NCI-H748 (cell line): ENCODE results near the gene ATG7.

Experiments used
- DNase-seq: peaks from one replicate; lab custom pipeline; 2025; ENCODE audit not compliant: unreplicated experiment; lab: John Stamatoyannopoulos, UW

The ATG7 gene

DNA sequence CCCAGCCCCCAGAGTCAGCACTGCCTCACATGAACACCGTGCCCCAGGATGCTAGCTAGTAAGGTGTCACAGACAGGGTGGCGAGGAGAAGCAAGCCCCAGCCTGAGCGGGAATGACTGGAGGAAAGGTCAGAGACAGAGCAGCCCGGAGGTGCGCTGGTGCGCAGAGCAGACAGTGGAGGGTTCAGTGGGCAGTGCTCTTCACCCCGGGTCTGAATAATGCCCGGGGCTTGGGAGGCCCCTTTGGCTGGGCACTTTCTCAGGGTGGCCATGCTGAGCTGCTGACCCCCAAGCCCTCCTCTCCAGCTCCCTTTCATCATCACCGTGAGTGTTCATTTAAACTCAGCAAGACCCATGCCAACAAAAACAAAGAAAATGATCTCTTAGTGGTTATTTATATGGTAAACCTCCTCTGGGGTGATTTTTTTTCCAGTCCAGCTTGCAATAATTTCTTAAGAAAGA, 260.8 kb downstream of the ATG7 start:
- DNase-seq = no peak

DNA sequence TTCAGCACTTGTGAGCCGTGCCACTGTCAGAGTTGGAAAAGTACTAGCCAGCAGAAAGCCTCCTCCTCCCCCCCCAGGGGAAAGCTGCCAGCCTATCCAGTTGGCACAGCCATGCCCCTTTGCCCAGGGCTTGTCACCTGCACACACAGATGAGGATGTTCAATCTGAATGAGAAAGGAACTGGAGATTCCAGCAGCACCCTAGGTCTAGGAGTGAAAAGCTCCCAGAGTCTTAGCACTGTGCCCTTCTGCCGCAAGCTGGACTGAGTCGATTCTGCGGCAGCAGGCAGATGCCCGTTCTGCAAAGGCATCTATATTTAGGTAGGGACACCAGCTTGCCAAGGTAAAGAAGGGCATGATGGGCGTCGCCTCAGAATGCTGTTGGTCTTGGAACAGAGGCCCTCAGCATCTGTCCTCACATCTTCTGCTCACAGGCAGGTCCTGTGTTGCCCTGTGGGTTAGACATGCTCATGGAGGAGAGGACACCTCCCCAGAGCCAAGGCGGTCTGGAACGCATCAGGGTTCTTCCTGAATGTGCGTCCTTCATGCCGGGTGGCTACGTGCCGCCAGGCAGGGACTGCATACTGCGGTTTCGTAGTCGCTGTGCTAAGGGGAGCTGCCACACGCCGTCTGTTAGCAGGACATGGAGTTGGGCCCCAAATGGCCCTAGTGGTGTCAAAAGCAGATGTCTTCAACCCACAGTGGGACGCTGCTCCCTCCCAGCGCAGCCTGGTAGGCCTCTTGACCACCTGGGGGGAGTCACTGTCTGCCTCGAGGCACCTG, 262.0 kb downstream of the ATG7 start:
- no peak for DNase-seq

DNA sequence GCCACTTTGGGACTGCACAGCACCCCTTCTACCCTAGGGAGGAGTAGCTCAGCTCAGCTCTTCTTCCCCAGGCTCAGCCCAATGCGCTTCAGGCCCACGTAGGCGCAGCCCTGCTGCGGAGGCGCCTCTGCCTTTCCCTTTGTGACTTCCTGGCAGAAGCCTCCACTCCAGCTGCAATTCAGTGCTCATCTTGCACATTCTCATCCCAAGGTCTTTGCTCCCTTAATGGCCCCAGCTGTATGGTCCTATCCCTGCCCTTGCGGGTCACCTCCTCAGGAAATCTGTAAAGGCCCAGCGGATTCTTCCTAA, 262.6 kb downstream of the ATG7 start:
- DNase-seq = no peak

DNA sequence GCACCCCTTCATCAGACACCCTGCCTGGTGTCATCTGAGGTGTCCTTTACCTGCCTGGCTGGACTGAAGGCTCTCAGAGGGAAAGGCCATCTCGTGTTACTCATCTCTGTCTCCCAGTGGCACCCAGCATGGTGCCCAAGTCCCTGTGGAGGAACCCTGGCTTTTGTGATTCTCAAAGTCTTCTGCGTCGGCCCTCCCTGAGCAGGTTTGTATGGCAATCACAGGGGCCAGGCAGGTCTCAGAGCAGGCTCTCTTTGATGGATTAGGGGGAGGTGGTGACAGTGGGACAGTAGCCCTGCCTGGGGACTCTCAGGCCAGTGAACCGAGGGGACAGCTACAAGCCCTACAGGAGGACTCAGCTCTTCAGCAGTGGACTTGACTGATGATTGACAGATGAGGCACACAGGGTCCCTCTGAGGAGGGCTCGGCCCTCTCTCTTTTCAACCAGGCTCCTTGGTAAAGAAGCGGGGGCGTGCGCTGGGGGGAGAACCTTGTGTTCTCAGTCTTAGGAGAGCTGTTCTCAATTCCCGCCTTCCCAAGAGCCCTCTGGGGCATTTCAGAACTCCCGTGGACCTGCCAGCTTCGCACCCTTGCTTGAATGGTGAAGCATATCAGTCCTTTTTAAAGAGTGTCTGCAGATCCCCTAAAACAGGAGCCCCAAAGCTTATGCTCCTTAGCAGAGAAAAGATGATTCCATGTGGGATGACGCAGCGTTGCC, 263.2 kb downstream of the ATG7 start:
- DNase-seq = no peak

DNA sequence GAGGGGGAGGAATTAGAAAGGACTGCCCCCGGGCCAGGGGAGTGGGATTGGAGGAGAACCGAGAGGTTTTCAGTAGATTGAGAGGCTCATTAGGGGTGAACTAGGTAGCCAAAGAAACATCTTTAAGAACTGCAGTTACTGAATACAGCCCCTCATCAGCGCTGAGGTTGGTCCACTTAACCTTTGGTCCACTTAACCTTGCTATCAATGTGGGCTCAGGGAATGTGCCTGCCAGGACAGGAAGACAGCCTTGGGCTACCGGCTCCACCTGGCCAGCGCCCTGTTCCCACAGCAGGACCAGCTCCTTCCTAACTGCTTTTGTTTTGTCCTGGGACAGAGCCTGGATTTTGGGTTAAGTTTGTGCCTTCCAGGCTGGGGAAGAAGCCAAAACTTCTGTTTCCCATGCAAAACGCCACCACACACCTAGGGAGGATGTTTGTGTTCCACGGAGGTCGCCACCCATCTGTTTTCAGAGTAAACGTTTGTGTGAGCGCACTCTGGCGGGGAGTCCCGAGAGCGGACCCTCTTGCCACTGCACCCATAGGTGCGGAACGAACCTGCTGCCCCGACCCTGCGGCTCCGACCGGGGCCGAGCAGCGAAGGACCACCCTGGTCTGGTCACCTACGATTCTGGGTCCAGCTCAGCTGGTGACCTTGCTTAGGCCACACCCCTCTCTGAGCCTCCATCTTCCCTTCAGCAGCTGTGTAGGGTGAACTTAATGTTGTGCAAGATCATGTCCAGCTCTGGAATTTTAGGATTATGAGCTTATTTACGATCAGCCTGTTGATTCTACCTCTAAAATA, 264.1 kb downstream of the ATG7 start:
- DNase-seq = no peak

DNA sequence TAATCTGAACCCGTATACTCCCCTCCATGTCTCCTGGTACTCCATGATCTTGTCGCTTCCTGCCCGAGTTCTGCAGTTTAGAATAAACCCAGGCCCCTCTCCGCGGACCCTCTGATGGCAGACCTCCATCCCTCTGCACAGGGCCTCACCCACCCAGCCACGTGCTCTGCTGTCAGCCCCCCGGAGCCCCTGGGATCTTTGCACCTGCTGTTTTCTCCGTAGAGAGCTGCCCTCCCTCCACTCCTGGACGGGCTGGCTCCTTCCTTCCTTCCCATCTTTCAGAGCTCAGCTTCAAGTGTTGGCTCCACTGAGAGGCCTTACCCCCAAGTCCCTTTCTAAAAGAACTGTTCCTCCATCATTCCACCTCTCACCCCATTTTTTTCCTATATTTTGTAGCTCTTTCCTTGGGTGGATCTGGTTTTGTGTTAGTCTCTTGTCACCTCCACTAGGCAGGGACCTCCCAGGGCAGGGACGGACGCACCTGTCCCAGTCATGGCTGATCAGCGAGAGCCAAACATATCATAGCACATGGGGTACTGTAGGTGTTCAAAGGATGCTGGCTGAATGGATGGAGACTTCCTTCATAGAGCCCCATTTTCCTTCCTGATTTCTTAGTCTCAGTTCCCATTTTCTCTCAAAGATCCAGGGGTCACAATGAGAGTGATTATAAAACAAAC, 264.9 kb downstream of the ATG7 start:
- no peak for DNase-seq

DNA sequence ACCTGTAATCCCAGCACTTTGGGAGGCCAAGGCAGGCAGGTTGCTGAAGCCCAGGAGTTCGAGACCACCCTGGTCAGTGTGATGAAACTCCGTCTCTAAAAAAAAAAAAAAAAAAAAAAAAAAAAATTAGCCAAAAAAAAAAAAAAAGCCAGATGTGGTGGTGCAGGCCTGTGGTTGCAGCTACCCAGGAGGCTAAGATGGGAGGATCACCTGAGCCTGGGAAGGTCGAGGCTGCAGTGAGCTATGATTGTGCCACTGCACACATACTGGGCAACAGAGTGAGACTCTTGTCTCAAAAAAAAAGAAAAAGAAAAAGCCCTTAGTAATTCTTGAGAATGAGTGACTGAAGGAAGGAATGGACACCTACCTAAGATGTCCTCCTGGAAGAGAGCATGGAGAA, 266.4 kb downstream of the ATG7 start:
- no peak for DNase-seq

DNA sequence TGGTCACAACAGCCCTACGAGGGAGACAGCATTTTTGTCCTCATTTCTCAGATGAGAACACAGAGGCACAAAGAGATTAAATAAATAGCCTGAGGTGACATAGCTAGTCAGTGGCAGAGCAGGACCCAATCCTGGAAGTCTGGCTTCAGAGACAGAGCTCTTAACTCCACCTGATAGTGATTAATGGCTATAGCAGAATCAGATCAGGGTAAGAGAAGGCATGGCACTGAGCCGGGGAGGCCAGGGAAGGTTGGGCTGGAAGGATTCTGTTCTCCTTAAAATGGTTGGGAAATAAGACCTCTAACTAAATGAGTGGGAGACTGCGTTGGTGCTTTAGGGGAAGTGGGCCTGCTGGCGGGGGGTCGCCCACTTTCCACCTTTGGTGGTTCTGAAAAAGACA, 267.0 kb downstream of the ATG7 start:
- DNase-seq = peak; percentile 17

DNA sequence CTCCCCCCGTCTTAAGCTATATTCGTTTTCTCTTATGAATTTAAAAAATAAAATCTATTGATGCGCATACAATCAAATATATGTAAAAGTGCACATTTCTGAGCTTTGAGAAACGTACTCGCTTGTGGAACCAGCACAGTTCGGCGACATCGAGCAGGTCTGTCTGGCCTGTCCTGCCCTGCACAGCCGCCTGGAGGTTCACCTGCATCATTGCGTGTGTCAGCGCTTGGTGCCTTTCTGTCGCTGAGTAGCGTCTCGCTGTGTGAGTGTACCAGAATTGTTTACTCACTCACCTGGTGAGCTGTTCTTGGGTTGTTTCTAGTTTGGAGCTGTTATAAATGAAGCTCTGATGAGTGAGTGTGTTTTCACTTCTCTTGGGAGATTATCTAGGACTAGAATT, 267.5 kb downstream of the ATG7 start:
- DNase-seq = peak; percentile 90

DNA sequence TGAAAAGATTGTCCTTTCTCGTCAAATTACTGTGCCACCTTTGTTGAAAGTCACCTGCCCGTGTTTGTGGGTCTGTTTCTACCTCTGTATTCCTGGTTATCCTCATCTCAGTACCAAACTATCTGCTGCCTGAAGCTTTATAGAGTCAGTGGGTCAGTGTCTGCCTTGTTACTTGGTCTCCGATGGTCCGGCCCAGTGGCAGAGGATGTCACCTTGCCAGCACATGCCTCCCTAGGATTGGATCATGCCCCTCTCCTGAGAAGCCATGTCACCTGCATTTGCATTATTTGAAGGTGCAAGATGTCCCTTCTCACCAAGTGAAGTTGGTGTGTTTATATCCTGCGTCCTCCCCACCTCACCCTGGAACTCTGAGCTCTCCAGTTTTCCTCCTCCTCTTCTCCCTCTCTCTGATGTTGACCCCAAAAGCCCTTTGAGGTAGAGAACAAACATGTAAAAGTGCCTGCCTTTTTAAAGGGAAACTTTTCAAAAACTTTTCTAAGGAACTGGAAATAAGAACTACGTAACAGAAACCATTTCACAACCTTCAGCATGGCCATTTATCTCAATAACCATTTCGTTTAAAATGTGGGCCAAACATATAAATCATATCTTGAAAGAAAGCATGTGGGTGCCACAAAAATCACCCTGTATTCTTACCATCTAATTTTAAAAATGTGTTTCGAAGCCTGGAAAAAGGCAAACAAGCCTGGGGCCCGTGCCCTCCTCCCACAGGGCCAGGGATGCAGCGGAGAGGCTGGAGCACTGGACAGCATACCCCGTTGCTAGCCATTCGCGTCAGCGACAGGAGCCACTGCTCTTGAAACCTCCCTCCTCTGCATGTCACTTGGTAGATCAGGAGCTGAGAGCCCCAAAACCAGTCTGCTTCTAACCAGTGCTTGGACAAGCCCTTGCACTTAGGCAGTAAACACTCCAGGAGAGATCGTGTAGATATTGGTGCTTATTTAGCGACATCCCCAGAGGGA, 269.4 kb downstream of the ATG7 start:
- no peak for DNase-seq

DNA sequence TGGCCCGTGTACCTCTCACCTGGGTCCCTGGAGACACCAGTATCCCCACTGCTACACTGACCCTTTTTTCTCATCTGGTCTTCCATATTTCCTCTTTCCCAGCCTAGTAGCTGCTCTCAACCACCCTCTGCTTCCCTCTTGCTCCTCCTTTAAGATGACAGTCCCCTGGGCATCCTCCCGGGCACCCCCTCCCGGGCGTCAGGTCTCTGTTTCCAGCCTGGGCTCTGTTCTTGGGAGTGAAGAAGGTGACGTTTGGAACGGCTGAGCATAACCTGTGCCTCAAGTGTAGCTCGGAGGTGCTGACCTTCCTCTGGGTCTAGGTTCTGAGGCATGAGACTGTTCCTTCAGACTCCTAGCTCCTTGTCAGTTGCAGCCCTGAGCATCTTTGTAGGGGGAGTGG, 270.4 kb downstream of the ATG7 start:
- DNase-seq = no peak

DNA sequence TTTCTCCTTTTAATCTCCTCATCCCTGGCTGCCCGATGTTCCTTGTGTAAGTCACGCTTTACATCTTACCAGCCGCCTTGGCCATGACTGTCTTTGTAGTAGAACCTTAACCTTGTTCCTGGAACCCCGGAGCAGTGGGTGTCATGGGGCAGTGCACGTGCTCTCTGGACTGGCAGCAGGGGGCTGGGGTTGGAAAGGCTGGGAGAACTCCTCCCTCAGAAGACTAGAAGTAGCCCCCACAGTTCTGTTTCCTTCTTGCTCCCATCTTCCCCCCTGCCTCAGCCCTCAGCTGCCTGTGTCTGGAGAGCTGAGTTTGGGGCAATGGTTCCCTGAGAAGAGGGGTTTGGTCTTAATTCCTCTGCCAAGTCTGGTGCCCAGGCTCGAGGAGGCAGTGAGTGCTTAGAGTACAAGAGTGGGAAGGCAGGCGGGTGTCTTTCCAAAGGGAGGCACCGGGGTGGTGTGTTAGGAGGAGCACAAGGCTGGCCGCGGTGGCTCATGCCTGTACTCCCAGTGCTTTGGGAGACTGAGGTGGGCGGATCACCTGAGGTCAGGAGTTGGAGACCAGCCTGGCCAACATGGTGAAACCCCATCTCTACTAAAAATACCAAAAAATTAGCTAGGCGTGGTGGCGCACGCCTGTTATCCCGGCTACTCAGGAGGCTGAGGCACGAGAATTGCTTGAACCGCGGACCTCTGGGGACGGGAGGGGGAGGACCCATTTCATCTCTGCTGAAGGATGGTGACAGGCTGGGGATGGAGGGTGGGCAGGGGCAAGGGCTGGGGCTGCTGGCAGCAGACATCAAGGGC, 271.1 kb downstream of the ATG7 start:
- DNase-seq = no peak

DNA sequence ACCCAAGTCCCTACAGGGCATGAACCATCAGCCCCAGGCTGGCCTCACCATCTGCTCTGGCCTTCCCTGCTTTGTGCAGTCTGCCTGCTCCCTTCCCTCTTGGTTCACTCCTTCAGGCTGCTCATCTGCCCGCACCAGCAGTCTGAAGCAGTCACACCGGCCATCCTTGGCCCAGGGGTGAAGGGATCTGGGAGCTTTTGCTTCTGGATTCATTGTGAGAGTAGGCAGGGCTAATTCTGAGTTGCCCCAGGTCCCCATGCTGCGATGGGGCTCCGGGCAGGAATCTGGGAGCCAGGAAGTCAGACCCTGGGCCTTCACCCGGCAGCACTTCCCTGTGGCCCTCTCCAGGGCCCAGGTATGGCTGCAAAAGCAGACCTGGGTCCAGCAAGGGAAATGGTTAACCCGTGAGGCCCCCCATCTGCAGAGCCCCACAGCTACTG, 271.8 kb downstream of the ATG7 start:
- no peak for DNase-seq

DNA sequence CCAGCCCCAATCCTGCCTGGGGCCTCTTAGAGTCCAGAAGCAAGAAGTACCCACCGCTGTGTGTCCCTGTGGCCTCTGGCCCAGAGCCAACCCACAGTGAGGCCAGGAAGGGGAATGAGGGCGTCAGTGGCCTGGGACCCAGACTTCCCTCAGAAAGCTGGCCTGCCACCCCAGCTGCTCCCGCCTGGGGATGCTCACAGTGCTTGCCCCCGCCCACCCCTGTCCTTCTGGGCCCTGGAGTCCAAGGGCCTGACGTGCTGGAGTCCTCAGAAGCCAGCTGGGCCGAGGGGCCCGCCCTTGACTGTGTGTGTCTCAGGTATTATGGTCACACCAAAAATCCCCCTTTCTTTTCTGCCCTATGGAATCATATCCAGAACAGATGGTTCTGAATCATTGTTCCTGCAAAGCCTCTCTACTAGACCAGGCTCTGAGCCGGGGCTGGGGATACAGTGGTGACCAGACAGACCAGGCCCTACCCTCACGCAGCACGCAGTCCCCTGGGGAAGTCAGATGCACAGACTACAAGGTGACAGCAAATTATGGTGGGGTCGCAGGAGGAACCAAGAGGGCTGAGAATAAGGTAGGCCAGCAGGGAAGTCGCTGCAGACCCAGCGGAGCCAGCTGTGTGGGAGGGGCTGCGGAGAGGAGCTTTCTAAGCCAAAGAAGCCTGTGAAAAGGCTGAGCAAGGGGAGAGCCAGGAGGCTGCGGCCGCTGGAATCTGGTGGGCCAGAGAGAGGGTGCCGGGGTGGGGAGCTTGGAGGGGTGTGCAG, 272.4 kb downstream of the ATG7 start:
- DNase-seq = no peak

DNA sequence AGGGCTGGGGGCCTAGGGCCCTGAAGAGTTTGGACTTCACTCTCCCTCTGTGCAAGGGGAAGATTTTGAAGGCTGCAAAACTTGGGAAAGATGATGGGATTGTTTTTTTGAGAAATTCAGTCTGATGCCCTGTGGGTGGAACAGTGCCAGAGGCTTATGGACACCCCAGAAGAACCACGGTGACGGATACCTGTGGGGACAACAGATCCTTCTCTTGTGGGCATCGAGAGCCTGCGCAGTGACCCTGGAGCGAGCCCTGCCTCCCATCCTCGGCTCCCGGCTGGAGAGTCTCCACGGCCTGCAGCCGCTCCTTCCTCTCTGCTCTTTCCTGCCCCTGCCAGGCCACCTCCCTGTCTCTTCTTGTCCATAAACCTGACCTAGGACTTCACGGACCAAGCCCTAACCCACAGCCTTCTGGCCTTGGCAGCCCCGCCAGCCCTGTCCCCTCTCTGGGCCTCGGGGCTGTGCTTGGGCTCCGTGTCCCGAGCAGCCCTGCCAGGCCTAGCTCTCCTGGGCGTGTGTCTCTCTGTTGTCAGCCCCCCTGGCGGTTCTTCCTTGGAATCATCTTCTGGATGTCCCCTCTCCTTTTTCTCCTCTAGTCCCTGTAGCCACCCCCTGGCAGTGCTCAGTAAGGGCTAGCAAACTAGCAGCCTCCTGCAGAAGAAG, 273.1 kb downstream of the ATG7 start:
- DNase-seq = no peak

DNA sequence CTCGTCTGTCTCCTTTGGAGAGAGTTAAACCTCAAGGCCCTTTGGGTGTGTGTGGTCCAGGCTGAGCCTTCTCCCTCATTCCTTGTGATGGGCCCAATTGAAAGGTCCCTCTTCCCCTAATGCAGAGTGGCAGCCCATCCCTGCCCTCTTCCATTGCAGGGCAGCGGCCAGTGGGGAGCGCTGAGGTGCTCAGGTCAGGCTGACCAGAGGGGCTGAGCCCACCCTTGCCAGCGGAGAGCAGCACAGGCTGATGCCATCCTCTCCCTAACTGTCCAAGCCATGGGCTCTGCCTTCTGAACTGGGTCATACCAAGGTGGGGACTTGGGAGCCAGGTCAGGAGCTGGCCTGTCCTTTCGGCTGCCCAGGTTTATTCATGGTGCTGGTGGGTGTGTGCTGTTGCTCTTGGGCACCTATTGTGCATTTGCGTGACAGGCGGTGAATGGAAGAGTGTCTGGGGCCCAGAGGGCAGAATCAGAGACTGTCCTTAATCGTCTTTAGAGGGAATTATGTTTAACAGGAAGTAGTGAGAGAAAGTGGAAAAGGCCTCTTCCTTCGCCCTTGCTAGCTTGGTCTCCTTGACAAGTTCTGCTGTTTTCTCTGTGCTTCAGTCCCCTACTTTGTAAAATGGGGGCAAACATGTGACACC, 274.6 kb downstream of the ATG7 start:
- DNase-seq = no peak

DNA sequence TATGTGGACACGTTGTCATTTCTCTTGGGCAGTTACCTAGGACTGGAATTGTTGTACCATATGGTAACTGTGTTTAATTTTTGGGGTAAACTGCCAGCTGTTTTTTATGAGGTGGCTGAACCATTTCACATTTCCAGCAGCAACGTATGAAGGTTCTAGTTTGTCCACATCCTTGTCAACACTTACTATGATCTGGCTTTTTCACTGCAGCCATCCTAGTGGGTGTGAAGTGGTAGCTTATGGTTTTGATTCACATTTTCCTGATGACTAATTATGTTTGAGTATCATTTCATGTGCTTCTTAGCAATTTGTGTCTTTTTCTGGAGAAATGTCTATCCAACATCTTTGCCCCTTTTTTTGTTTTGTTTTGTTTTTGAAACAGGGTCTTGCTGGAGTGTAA, 275.3 kb downstream of the ATG7 start:
- DNase-seq = no peak

DNA sequence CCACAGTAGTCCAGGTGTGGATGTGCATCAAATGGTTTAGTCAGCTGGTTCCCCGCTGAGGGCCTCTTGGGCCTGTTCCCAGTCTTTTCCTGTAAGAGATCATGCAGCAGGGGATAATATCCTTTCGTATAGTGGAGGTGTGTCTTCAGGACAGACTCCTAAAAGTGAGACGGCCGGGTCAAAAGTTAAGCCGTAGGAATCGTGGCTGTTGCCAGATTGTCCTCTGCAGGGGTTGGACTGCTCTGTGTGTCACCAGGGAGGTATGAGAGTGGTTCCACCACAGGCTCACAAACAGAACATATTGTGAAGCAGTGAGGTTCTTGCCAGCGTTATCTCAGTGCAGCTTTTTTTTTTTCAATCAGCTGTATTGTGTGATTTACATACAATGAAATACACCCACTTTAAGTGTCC, 276.5 kb downstream of the ATG7 start:
- DNase-seq = peak; percentile 35
